Upper lobe of left lung (tissue), 4 donors: ENCODE measurements around the gene EYS.

Experiments
- CTCF ChIP-seq, 6 experiments: fragments of 450-650 bp in 4 of 6; fragments of 200-600 bp in 2 of 6; sonication (generic) in 2 of 6; IDR thresholded peaks; one replicate each; pipeline ENCODE4 v1.5.1; 2016 to 2019; ENCODE audit warnings: antibody characterized with exemption in 6 of 6
- EP300 ChIP-seq, 4 donors: sonication (generic); formaldehyde crosslinking; IDR thresholded peaks; one replicate each; pipeline ENCODE4 v1.5.1; 2017; ENCODE audit warnings: antibody characterized with exemption in 4 of 4, control low read depth in 2 of 4
- POLR2A ChIP-seq, 4 donors: fragments of 450-650 bp; IDR thresholded peaks; one replicate each; pipeline ENCODE4 v1.5.1; 2016 to 2017; ENCODE audit warnings: antibody characterized with exemption in 4 of 4, mild to moderate bottlenecking in 2 of 4
- POLR2AphosphoS5 ChIP-seq, 2 donors: sonication (generic); formaldehyde crosslinking; IDR thresholded peaks; one replicate each; pipeline ENCODE4 v1.5.1; 2017; ENCODE audit warnings: antibody characterized with exemption in 2 of 2

GRCh38 chr6:64376394-64376793 lies 1330.6 kb downstream of the EYS start:
- no peak for TF ChIP-seq POLR2A (IDR thresholded peaks at IDR 0.05)
- TF ChIP-seq POLR2AphosphoS5 (IDR thresholded peaks at IDR 0.05), result no peak
- no peak for TF ChIP-seq EP300 (IDR thresholded peaks at IDR 0.05)
- no peak for TF ChIP-seq CTCF (IDR thresholded peaks at IDR 0.05)
